ENCODE results near the gene ABLIM1. TPM values are rescaled to one million over a fixed set of nuclear protein-coding genes. Genes with fewer than 3 reads are reported as not detected.

The ABLIM1 gene
- polyA plus RNA-seq, 4 donors = 25.7 to 59.8 (median 36.8) TPM

- Histone ChIP-seq H3K36me3 (ENCODE audit: control insufficient read depth in 3 of 3, insufficient read depth in 2 of 3, low read depth in 1 of 3, low read length in 3 of 3) (no peaks in the 10 kb centered on the region), H3K27me3 (ENCODE audit: control insufficient read depth in 3 of 3, insufficient read depth in 3 of 3, low read length in 3 of 3) (peaks cover 0 to 57% (median 0%) of the 10 kb centered on the region in 3 donors), H3K4me3 (ENCODE audit: low read depth in 1 of 3, low read length in 3 of 3) (no peak overlapping the region), H3K4me1 (ENCODE audit: control insufficient read depth in 3 of 3, insufficient read depth in 2 of 3, low read depth in 1 of 3, low read length in 2 of 3) (peaks cover 0 to 14% (median 2%) of the 10 kb centered on the region in 3 donors), H3K27ac (ENCODE audit: low read depth in 1 of 3, low read length in 2 of 3) (peak overlapping the region in 1 of 3 donors; percentile 69), H3K9me3 (ENCODE audit: control insufficient read depth in 2 of 2, insufficient read depth in 1 of 2, low read depth in 1 of 2, low read length in 1 of 2) (no peaks in the 10 kb centered on the region)
- DNase-seq (peak in 1 of 2 donors; percentile 12), FAIRE-seq (no peak)
- WGBS, 3 donors = 61 to 87% (median 85%) methylated on average over 7 of the region's 7 CpGs
These were observed 256.8 kb downstream of the ABLIM1 start for GRCh38 chr10:114401195-114401791.

DNA sequence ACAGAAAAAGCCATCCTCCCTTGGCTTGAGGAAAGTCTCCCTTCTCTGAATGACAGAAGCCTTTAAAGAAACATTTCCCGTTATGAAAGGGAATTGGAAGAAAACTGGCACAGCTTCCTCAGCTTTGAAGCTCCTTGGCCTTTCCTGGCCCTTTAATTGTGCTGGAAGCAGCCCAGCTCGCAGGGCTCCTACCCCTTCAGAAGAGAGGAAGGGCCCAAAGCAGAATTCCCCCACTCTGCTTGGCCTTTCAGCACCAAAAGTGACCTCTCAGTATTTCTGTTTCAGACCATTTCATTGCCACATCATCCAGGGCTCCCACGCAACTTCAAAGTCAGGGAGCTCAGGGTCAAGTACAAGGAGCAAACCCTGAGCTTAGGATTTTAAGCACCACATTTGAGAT, 258.0 kb downstream of the ABLIM1 start:
- Histone ChIP-seq H3K27ac (ENCODE audit: low read depth in 1 of 3, low read length in 2 of 3) (peak overlapping the region in 1 of 3 donors; percentile 43), H3K27me3 (ENCODE audit: control insufficient read depth in 3 of 3, insufficient read depth in 3 of 3, low read length in 3 of 3) (peaks cover 0 to 55% (median 0%) of the 10 kb centered on the region in 3 donors), H3K4me3 (ENCODE audit: low read depth in 1 of 3, low read length in 3 of 3) (no peak overlapping the region), H3K4me1 (ENCODE audit: control insufficient read depth in 3 of 3, insufficient read depth in 2 of 3, low read depth in 1 of 3, low read length in 2 of 3) (peaks cover 0 to 14% (median 2%) of the 10 kb centered on the region in 3 donors), H3K36me3 (ENCODE audit: control insufficient read depth in 3 of 3, insufficient read depth in 2 of 3, low read depth in 1 of 3, low read length in 3 of 3) (no peaks in the 10 kb centered on the region), H3K9me3 (ENCODE audit: control insufficient read depth in 2 of 2, insufficient read depth in 1 of 2, low read depth in 1 of 2, low read length in 1 of 2) (no peaks in the 10 kb centered on the region)
- no peak for FAIRE-seq
- WGBS, 3 donors = 40 to 62% (median 53%) methylated on average over 3 of the region's 3 CpGs
- no peak for DNase-seq

GRCh38 chr10:114399576-114399975, 258.5 kb downstream of the ABLIM1 start:
- FAIRE-seq (no peak), DNase-seq (no peak)
- H3K36me3 ChIP-seq (ENCODE audit: control insufficient read depth in 3 of 3, insufficient read depth in 2 of 3, low read depth in 1 of 3, low read length in 3 of 3) = no peaks in the 10 kb centered on the region
- no peaks in the 10 kb centered on the region for H3K9me3 ChIP-seq (ENCODE audit: control insufficient read depth in 2 of 2, insufficient read depth in 1 of 2, low read depth in 1 of 2, low read length in 1 of 2)
- no peak overlapping the region for H3K4me3 ChIP-seq (ENCODE audit: low read depth in 1 of 3, low read length in 3 of 3)
- whole genome bisulfite sequencing, 3 donors = 68 to 89% (median 81%) methylated on average over 6 of the region's 6 CpGs
- peaks cover 0 to 50% (median 0%) of the 10 kb centered on the region in 3 donors for H3K27me3 ChIP-seq (ENCODE audit: control insufficient read depth in 3 of 3, insufficient read depth in 3 of 3, low read length in 3 of 3)
- peaks cover 0 to 9% (median 2%) of the 10 kb centered on the region in 3 donors for H3K4me1 ChIP-seq (ENCODE audit: control insufficient read depth in 3 of 3, insufficient read depth in 2 of 3, low read depth in 1 of 3, low read length in 2 of 3)
- H3K27ac ChIP-seq (ENCODE audit: low read depth in 1 of 3, low read length in 2 of 3) = peak overlapping the region in 1 of 3 donors; percentile 43

- no peak overlapping the region for H3K27ac ChIP-seq (ENCODE audit: low read depth in 1 of 3, low read length in 2 of 3)
- H3K4me3 ChIP-seq (ENCODE audit: low read depth in 1 of 3, low read length in 3 of 3) = no peak overlapping the region
- no peaks in the 10 kb centered on the region for H3K36me3 ChIP-seq (ENCODE audit: control insufficient read depth in 3 of 3, insufficient read depth in 2 of 3, low read depth in 1 of 3, low read length in 3 of 3)
- H3K9me3 ChIP-seq (ENCODE audit: control insufficient read depth in 2 of 2, insufficient read depth in 1 of 2, low read depth in 1 of 2, low read length in 1 of 2) = no peaks in the 10 kb centered on the region
- peaks cover 0 to 44% (median 0%) of the 10 kb centered on the region in 3 donors for H3K27me3 ChIP-seq (ENCODE audit: control insufficient read depth in 3 of 3, insufficient read depth in 3 of 3, low read length in 3 of 3)
- DNase-seq (no peak), FAIRE-seq (no peak)
- peaks cover 0 to 9% (median 0%) of the 10 kb centered on the region in 3 donors for H3K4me1 ChIP-seq (ENCODE audit: control insufficient read depth in 3 of 3, insufficient read depth in 2 of 3, low read depth in 1 of 3, low read length in 2 of 3)
- WGBS, 3 donors = 72 to 81% (median 78%) methylated on average over 10 of the region's 10 CpGs
These were observed 259.3 kb downstream of the ABLIM1 start for GRCh38 chr10:114398587-114399331.

DNA sequence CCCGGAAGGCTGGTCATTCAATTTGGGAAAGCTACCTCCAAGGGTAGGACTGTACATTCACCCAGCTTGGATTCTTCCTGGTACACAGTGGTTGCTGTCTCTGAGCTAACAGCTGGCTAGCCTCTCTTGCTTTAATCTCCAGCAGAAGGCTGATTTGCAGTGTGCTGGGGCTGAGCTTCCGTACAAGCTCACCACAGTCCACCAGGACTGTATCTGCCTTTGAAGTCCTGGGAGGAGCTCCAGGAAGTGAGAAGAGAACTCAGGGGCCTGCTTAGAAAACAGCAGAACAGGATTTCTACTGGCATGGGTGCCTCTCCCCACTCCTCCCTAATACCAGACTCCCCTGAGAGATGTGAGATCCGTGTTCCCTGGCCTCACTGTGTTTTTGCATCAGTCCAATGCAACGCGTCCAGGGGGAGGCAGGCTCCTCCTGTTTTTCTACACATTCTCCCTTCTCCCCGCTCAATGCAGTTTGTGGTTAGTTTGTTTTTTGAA, 260.4 kb downstream of the ABLIM1 start:
- H3K27ac ChIP-seq (ENCODE audit: low read depth in 1 of 3, low read length in 2 of 3) = peak overlapping the region in 1 of 3 donors; percentile 67

DNA sequence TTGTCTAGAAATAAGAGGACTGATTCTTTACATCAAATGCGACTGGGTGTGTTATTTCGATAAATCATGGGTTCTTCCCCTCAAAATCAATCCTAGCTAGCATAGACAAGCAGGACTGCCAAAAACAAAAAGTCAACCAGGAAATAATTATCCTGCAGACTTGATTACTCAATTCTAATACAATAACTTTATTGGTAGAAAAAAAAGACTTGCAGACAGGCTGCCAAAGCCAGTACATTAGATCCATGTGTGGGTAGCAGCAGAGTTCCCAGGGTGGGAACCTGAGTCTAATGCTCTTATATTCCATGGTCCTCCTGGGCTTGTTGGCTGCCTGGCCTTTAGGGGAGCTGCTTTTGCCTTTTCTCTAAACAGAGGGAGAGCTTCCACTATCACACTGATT, 261.6 kb downstream of the ABLIM1 start:
- DNase-seq (no peak), FAIRE-seq (no peak)
- H3K27me3 ChIP-seq (ENCODE audit: control insufficient read depth in 3 of 3, insufficient read depth in 3 of 3, low read length in 3 of 3) = peaks cover 0 to 35% (median 0%) of the 10 kb centered on the region in 3 donors
- no peak overlapping the region for H3K4me3 ChIP-seq (ENCODE audit: low read depth in 1 of 3, low read length in 3 of 3)
- WGBS, 3 donors = 87 to 94% (median 93%) methylated on average over 2 of the region's 2 CpGs
- H3K27ac ChIP-seq (ENCODE audit: low read depth in 1 of 3, low read length in 2 of 3) = no peak overlapping the region
- peaks cover 0 to 3% (median 0%) of the 10 kb centered on the region in 3 donors for H3K4me1 ChIP-seq (ENCODE audit: control insufficient read depth in 3 of 3, insufficient read depth in 2 of 3, low read depth in 1 of 3, low read length in 2 of 3)
- no peaks in the 10 kb centered on the region for H3K36me3 ChIP-seq (ENCODE audit: control insufficient read depth in 3 of 3, insufficient read depth in 2 of 3, low read depth in 1 of 3, low read length in 3 of 3)
- H3K9me3 ChIP-seq (ENCODE audit: control insufficient read depth in 2 of 2, insufficient read depth in 1 of 2, low read depth in 1 of 2, low read length in 1 of 2) = no peaks in the 10 kb centered on the region

More for the DNA sequence above, 260.4 kb downstream of the ABLIM1 start:
- Histone ChIP-seq H3K4me3 (ENCODE audit: low read depth in 1 of 3, low read length in 3 of 3) (no peak overlapping the region), H3K9me3 (ENCODE audit: control insufficient read depth in 2 of 2, insufficient read depth in 1 of 2, low read depth in 1 of 2, low read length in 1 of 2) (no peaks in the 10 kb centered on the region), H3K4me1 (ENCODE audit: control insufficient read depth in 3 of 3, insufficient read depth in 2 of 3, low read depth in 1 of 3, low read length in 2 of 3) (peaks cover 0 to 3% (median 0%) of the 10 kb centered on the region in 3 donors), H3K36me3 (ENCODE audit: control insufficient read depth in 3 of 3, insufficient read depth in 2 of 3, low read depth in 1 of 3, low read length in 3 of 3) (no peaks in the 10 kb centered on the region), H3K27me3 (ENCODE audit: control insufficient read depth in 3 of 3, insufficient read depth in 3 of 3, low read length in 3 of 3) (peaks cover 0 to 40% (median 0%) of the 10 kb centered on the region in 3 donors)
- 41 to 66% (median 59%) methylated on average over 6 of the region's 6 CpGs for WGBS, 3 donors
- FAIRE-seq (no peak), DNase-seq (peak in 1 of 2 donors; percentile 38)

DNA sequence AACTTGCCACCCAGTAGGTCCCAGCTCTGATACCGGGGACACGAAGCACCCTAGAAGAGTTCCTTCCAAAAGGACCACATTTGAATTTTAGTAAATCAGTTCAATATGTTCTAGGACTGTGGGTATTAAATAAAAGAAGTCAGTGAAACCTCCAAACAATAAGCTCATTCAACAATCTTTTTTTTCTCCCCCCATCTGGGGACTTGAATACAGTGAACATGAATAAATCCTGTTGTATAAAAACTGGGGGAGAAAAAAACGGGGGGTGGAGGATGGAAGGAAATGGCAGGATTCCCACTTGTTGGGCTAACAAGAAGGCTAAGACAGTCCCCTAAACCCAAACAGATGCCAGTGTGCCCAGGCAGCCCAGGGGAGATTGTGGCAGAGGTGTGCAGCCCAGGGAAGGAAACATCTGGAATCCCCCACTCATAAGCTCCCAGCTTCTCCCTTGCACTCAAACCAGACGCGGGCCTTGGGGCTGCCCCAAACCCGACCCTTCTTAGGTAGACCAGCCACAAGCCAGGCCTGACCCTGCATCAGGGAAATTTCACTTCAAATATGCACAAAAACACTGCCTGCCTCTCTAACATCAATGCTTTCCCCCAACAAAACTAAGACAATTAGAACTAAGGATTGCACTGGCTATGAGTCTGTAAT, 262.6 kb downstream of the ABLIM1 start:
- DNase-seq (no peak), FAIRE-seq (no peak)
- WGBS, 3 donors = 71 to 92% (median 75%) methylated on average over 6 of the region's 6 CpGs
- Histone ChIP-seq H3K36me3 (ENCODE audit: control insufficient read depth in 3 of 3, insufficient read depth in 2 of 3, low read depth in 1 of 3, low read length in 3 of 3) (no peaks in the 10 kb centered on the region), H3K9me3 (ENCODE audit: control insufficient read depth in 2 of 2, insufficient read depth in 1 of 2, low read depth in 1 of 2, low read length in 1 of 2) (no peaks in the 10 kb centered on the region), H3K4me3 (ENCODE audit: low read depth in 1 of 3, low read length in 3 of 3) (no peak overlapping the region), H3K27me3 (ENCODE audit: control insufficient read depth in 3 of 3, insufficient read depth in 3 of 3, low read length in 3 of 3) (peaks cover 0 to 29% (median 0%) of the 10 kb centered on the region in 3 donors), H3K4me1 (ENCODE audit: control insufficient read depth in 3 of 3, insufficient read depth in 2 of 3, low read depth in 1 of 3, low read length in 2 of 3) (no peaks in the 10 kb centered on the region), H3K27ac (ENCODE audit: low read depth in 1 of 3, low read length in 2 of 3) (no peak overlapping the region)

DNA sequence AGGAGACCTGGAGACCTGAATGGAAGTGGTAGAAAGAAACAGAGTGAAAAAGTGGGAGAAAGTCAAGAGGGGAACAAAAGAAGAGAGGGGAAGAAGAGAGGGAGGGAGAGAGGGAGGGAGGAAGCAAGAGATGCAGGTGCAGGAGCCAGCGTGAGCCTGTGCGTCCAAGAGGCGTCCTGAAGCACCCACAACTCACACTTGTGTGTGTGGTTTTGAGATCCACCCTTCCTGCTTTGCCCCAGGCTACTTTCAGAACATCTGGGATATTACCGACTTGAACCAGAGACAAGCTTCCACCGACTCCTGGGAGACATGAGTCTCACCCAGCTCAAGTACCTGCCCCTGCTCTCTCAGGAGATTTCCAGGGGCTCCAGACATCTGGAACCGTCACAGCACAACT, 263.5 kb downstream of the ABLIM1 start:
- Histone ChIP-seq H3K4me1 (ENCODE audit: control insufficient read depth in 3 of 3, insufficient read depth in 2 of 3, low read depth in 1 of 3, low read length in 2 of 3) (no peaks in the 10 kb centered on the region), H3K4me3 (ENCODE audit: low read depth in 1 of 3, low read length in 3 of 3) (no peak overlapping the region), H3K27ac (ENCODE audit: low read depth in 1 of 3, low read length in 2 of 3) (no peak overlapping the region), H3K27me3 (ENCODE audit: control insufficient read depth in 3 of 3, insufficient read depth in 3 of 3, low read length in 3 of 3) (peaks cover 0 to 21% (median 0%) of the 10 kb centered on the region in 3 donors), H3K36me3 (ENCODE audit: control insufficient read depth in 3 of 3, insufficient read depth in 2 of 3, low read depth in 1 of 3, low read length in 3 of 3) (no peaks in the 10 kb centered on the region), H3K9me3 (ENCODE audit: control insufficient read depth in 2 of 2, insufficient read depth in 1 of 2, low read depth in 1 of 2, low read length in 1 of 2) (no peaks in the 10 kb centered on the region)
- 71 to 87% (median 71%) methylated on average over 6 of the region's 6 CpGs for WGBS, 3 donors
- DNase-seq (no peak), FAIRE-seq (no peak)

All from small intestine (tissue), 7 donors.